HUES6 (cell line): ENCODE data around the gene CLDN19.
A peak's percentile ranks its signal among the peaks of the same experiment; 100 is the strongest.

Experiments used
- H3K27ac ChIP-seq: 2 replicates; pipeline ENCODE4 v1.7.0; 2013; ENCODE audit warnings: low read depth, mild to moderate bottlenecking, low read length, inconsistent platforms
- H3K27me3 ChIP-seq: 2 replicates; pipeline ENCODE4 v1.6.1; 2013; ENCODE audit warnings: low read length; ENCODE audit not compliant: control insufficient read depth, insufficient read depth
- H3K36me3 ChIP-seq: 2 replicates; pipeline ENCODE4 v1.6.1; 2013; ENCODE audit warnings: low read length; ENCODE audit not compliant: control insufficient read depth, insufficient read depth
- H3K4me1 ChIP-seq: 2 replicates; pipeline ENCODE4 v1.6.1; 2013; ENCODE audit warnings: low read length; ENCODE audit not compliant: control insufficient read depth, insufficient read depth
- H3K4me3 ChIP-seq: 2 replicates; pipeline ENCODE4 v1.5.1; 2013; ENCODE audit warnings: low read depth, low read length
- H3K9ac ChIP-seq: one replicate; pipeline ENCODE4 v1.6.1; 2013; ENCODE audit warnings: mild to moderate bottlenecking, low read length
- H3K9me3 ChIP-seq: 2 replicates; pipeline ENCODE4 v1.6.1; 2013; ENCODE audit warnings: low read depth, low read length; ENCODE audit not compliant: control insufficient read depth, insufficient read depth

The CLDN19 gene

DNA sequence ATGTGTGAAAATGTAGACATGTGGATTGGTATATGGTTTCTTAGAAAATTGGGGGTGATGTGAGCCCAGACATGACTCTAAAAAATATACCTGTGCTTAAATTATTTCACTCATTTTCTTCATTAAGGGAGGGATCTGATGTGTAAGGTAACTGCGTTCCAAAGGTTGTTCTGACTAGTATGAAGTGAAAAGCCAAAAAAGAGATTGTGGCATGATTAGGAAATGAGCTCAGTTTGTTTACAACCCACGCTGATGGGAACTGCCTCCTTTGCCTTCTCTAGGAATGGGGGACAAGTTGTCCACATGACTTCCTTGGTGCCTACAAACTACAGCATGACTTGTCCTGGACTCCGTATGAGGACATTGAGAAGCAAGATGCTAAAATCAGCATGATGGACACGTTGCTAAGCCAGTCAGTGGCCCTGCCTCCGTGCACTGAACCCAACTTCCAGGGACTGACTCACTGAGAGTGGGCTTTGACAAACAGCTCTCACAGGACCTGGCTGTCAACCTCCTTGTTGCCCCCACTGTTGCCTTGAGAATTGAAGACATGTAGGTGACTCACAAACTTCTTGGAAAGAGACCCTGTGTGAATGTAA is 35.0 kb upstream of the CLDN19 start:
- Histone ChIP-seq H3K27ac (no peak overlapping the region), H3K36me3 (peaks cover 65% of the 10 kb centered on the region), H3K9me3 (no peaks in the 10 kb centered on the region), H3K4me3 (no peak overlapping the region), H3K9ac (no peak overlapping the region), H3K4me1 (no peaks in the 10 kb centered on the region), H3K27me3 (no peaks in the 10 kb centered on the region)

DNA sequence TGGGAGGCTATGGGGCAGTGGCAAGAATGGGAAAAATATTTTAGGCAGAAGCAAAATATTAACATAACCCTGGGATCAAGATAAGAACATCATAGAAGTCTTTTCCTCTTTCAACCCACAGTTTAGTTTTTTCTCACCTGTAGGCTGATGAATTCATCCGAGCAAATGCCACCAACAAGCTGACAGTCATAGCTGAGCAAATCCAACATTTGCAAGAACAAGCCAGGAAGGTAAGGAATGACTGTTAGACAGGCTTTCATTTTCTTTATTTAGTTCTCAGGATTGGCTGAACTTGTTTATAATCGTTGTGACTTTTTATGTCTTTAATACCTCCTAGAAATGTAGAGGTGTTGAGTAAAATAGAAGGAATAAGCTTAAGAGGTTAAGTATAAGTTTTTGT is 33.4 kb upstream of the CLDN19 start:
- Histone ChIP-seq H3K4me1 (no peaks in the 10 kb centered on the region), H3K27me3 (no peaks in the 10 kb centered on the region), H3K9me3 (no peaks in the 10 kb centered on the region), H3K9ac (no peak overlapping the region), H3K27ac (no peak overlapping the region), H3K4me3 (no peak overlapping the region), H3K36me3 (peaks cover 51% of the 10 kb centered on the region)

DNA sequence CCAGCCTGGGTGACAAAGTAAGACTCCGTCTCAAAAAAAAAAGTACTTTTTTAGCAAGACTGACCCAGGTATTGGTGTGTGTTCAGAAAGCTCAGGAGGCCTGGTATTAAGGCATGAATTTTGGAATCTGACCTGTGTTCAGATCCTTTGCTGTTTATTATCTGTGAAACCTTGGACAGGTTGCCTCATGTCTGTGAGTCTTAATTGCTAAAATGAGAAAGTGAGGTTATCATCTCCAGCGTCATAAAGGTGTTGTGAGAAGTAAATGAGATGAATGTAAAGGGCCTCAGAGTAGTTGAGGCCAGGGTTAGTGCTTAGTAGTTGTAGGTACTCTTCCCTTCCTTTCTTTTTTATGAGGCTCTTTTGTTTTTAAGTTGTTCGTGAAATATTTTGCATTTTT is 29.8 kb upstream of the CLDN19 start:
- Histone ChIP-seq H3K9me3 (no peaks in the 10 kb centered on the region), H3K27me3 (no peaks in the 10 kb centered on the region), H3K9ac (no peak overlapping the region), H3K4me1 (peaks cover 4% of the 10 kb centered on the region; the same call in 1 of the 2 replicates), H3K36me3 (peaks cover 19% of the 10 kb centered on the region), H3K27ac (no peak overlapping the region), H3K4me3 (no peak overlapping the region)

DNA sequence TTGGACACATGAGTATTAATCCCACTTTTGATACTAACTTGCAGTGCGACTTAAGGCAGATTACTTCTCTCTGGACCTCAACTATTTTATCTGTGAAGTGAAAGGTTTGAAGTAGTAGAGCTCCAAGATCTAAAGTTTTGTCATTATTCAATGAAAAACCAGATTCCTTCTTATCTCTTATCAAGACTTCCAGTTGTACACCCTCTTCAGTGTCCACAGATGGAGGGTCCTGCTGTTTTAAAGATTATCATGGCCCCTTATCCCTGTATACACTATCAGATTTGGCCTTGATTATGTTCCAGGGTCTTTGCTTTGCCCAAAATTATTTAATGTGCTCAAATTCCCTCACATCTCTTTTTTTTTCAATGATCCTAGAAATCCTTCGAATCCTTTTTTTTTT is 28.1 kb upstream of the CLDN19 start:
- peak overlapping the region; percentile 80 for H3K4me3 ChIP-seq
- H3K9ac ChIP-seq: peak overlapping the region; percentile 85
- H3K9me3 ChIP-seq: no peaks in the 10 kb centered on the region
- H3K36me3 ChIP-seq: 0 out of 2 replicates have a peak, but pooled peaks cover 6% of the 10 kb centered on the region
- H3K4me1 ChIP-seq: peaks cover 9% of the 10 kb centered on the region
- H3K27me3 ChIP-seq: no peaks in the 10 kb centered on the region
- no peak overlapping the region for H3K27ac ChIP-seq

DNA sequence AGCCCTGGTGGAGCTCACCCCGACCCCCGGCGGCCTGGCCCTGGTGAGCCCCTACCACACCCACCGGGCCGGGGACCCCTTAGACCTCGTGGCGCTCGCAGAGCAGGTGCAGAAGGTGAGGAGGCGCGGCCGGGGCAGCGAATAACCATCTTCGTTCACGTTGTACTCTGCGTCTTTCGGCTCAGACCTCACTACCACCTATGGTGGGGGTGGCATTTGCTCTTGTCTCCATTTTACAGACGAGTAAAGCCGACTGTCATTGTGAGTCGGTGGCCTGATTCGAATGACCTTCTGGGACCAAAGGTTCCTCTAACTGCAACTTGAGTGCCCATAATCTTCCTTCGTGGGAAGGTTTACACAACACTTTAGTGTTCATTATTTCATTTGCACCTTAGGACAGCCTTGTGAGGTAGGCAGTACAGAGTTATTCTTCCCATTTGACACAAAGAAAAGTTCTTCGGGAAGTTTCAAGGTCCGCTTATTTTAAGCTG is 27.5 kb upstream of the CLDN19 start:
- Histone ChIP-seq H3K27ac (peak overlapping the region; percentile 62; the same call in 1 of the 2 replicates), H3K27me3 (no peaks in the 10 kb centered on the region), H3K9me3 (no peaks in the 10 kb centered on the region), H3K4me3 (peak overlapping the region; percentile 80), H3K9ac (peak overlapping the region; percentile 85), H3K4me1 (peaks cover 9% of the 10 kb centered on the region), H3K36me3 (0 out of 2 replicates have a peak, but pooled peaks cover 5% of the 10 kb centered on the region)

DNA sequence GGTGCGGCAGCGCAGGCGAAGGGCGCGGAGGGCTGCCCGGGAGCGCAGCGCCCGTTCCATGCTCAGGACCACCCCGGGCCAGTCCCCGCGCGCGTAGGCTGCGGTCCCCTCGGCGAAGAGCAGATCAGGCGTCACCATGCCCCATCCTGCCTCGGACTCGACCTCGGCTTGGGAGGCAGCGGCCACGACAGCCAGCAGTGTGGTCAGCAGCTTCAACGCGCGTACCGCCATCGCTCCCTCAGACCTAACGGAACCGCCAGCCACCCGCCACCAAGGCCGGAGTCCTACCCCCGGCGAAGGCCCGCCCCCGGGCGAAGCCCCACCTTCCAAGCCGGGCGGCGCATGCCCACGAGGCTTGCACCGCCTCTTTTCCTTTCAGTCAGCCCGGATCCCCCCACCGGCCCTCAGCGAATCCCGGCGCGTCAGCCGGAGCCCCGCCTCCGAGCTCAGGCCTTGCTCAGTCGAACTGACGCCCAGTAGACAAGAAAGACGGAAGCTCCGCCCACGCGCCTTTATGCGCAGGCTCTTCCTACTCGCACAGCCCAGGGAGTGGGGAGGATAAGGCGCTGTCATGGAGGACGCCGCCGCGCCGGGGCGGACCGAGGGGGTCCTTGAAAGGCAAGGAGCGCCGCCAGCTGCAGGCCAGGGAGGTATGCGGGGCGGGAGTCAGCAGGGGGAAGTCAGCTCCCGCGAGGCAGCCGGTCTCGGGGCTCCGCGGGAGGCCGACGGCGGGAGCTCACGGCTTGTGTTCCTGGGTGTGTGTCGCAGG is 26.9 kb upstream of the CLDN19 start, which contains the start of the genes C1orf50 and P3H1:
Gene C1orf50, plus strand, starts transcription at position 509 of the 769 bp plus-strand sequence. Its CDS starts 63 bp downstream, at position 572.
Gene P3H1, minus strand, starts transcription at position 288 of the 769 bp plus-strand sequence. Its CDS starts 57 bp downstream, at position 231.
- Histone ChIP-seq H3K27ac (peak within 1 kb of the TSS; percentile 62; the same call in 1 of the 2 replicates), H3K4me3 (peak within 1 kb of the TSS; percentile 80), H3K9ac (peak within 1 kb of the TSS; percentile 85), H3K36me3 (peaks cover 6% of the 10 kb centered on the region; the same call in 1 of the 2 replicates), H3K4me1 (peaks cover 9% of the 10 kb centered on the region), H3K27me3 (no peaks in the 10 kb centered on the region), H3K9me3 (no peaks in the 10 kb centered on the region)

DNA sequence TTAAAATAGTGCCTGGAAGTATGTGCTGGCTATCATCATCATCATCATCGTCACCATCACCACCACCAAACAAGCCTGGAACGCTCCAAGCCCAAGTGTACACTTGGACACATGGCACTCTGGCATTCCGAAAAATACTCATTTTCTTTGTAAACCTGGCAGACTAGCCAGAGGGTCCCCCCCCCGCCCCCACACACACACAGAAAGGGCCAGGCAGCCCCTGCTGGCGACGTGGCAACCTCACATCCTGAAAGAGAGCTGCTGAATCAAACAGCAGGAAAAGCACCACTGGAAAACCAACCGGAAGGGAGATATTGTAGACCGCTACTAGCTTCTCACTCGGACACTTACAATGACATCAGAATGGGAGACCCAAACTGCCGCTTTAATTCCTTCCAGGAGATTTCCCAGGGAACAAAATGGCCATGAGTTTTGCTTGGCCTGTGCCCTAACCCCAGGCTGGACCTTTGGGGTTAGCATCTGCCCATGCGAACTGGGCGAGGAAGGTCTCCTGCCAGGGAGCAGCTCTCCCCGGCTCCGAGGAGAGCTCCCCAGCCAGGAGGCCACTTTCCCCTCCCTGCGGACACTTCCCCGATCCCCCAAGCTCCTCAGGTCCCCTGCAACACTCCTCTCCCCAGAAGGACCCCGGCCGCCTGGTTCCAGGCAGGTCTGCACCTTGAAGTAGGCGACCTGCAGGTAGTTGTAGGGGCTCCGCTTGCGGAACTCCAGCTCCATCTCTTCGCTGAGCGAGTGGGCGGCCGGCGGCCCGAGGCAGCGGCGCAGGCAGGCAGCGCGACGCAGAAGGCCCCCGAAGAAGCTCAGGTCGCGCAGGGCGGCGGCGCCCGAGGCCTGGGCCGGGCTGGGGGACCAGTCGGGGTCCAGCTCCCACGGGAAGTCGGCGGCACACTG is 26.1 kb upstream of the CLDN19 start:
- H3K4me1 ChIP-seq: peaks cover 9% of the 10 kb centered on the region
- no peaks in the 10 kb centered on the region for H3K9me3 ChIP-seq
- H3K27ac ChIP-seq: no peak overlapping the region; the same call in 1 of the 2 replicates
- peaks cover 11% of the 10 kb centered on the region; the same call in 1 of the 2 replicates for H3K36me3 ChIP-seq
- no peaks in the 10 kb centered on the region for H3K27me3 ChIP-seq
- peak overlapping the region; percentile 80 for H3K9ac ChIP-seq
- H3K4me3 ChIP-seq: peak overlapping the region; percentile 80

DNA sequence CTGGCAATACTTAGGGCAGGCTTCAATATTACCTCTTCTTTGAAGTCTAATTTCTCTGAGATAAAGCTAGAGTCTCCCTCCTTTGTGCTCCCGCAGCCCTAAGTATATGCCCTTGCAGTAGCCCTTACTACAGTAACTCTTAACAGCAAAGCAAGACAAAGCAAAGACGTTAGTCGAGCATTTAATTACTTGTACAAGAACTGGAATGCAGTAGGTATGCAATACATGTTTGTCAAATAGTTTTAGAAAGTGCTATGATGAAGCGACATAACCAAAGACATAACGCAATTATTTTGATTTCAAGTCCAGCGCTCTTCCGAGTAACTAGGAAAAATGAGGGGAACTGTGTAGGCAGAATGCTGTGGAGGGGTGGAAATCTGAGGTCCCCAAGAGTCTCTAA is 25.2 kb upstream of the CLDN19 start:
- H3K4me3 ChIP-seq: peak overlapping the region; percentile 80
- H3K9me3 ChIP-seq: no peaks in the 10 kb centered on the region
- H3K36me3 ChIP-seq: peaks cover 9% of the 10 kb centered on the region; the same call in 1 of the 2 replicates
- no peak overlapping the region for H3K27ac ChIP-seq
- H3K9ac ChIP-seq: peak overlapping the region; percentile 80
- no peaks in the 10 kb centered on the region for H3K27me3 ChIP-seq
- peaks cover 9% of the 10 kb centered on the region for H3K4me1 ChIP-seq

DNA sequence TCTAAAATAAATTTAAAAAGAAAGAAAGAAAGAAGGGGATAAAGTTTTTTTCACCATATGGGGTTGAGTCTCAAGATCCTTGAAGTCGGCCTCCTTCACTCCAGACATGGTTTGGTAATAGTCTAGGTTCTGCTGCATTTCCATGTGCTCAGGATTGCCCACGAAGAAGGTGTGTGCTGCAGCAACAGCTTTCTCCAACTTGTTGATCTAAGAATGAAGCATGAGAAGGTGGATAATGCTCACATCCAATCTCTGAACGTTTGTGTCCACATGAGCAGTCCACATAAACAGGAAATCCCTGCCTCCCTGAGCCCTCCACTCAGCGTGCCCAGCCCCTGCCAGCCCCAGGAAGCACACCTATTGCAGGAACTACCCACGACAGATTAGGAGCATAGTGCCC is 22.2 kb upstream of the CLDN19 start:
- Histone ChIP-seq H3K27ac (no peak overlapping the region), H3K27me3 (no peaks in the 10 kb centered on the region), H3K36me3 (peaks cover 30% of the 10 kb centered on the region), H3K4me1 (peaks cover 5% of the 10 kb centered on the region), H3K9me3 (no peaks in the 10 kb centered on the region), H3K9ac (no peak overlapping the region), H3K4me3 (no peak overlapping the region)

DNA sequence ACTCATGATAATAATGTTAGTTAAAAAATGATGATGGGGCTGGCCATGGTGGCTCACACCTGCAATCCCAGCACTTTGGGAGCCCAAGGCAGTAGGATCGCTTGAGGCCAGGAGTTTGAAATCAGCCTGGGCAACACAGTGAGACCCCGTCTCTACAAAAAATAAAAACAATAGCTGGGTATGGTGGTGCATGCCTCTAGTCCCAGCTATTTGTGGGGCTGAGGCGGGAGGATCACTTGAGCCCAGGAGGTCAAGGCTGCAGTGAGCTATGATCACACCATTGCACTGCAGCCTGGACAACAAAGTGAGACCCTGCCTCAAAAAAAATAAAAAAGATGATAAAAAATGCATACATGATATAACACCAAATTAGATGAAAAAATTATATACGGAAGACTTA is 21.5 kb upstream of the CLDN19 start:
- Histone ChIP-seq H3K9ac (no peak overlapping the region), H3K4me3 (no peak overlapping the region), H3K27me3 (no peaks in the 10 kb centered on the region), H3K4me1 (peaks cover 5% of the 10 kb centered on the region), H3K9me3 (no peaks in the 10 kb centered on the region), H3K36me3 (peaks cover 34% of the 10 kb centered on the region), H3K27ac (no peak overlapping the region)
